Smooth muscle cell (in vitro differentiated cells): ENCODE data around the gene CBFA2T3. TPM values are rescaled to one million over a fixed set of nuclear protein-coding genes. Genes with fewer than 3 reads are reported as not detected.

ENCODE experiments used
- DNase-seq: peaks from one replicate; lab custom pipeline; 2025; ENCODE audit not compliant: unreplicated experiment; lab: John Stamatoyannopoulos, UW
- H2AFZ ChIP-seq: fragments of 200-600 bp; sonication (generic); 2 replicates; pipeline ENCODE4 v1.6.0; 2016; ENCODE audit warnings: antibody characterized with exemption, low read depth, mild to moderate bottlenecking
- H3F3A ChIP-seq: fragments of 200-600 bp; sonication (generic); 2 replicates; pipeline ENCODE4 v1.6.0; 2017; ENCODE audit warnings: antibody characterized with exemption, low read depth
- H3K27ac ChIP-seq: fragments of 200-600 bp; sonication (generic); 2 replicates; pipeline ENCODE4 v1.5.1; 2016; ENCODE audit warnings: low read depth, mild to moderate bottlenecking
- H3K27me3 ChIP-seq: fragments of 200-600 bp; sonication (generic); 2 replicates; pipeline ENCODE4 v1.6.1; 2016; ENCODE audit warnings: low read depth, mild to moderate bottlenecking
- H3K36me3 ChIP-seq: fragments of 200-600 bp; sonication (generic); 2 replicates; pipeline ENCODE4 v1.5.1; 2016; ENCODE audit warnings: low read depth
- H3K4me1 ChIP-seq: fragments of 200-600 bp; sonication (generic); 2 replicates; pipeline ENCODE4 v1.5.1; 2016; ENCODE audit warnings: low read depth
- H3K4me2 ChIP-seq: fragments of 200-600 bp; sonication (generic); 2 replicates; pipeline ENCODE4 v1.6.0; 2016; ENCODE audit warnings: mild to moderate bottlenecking
- H3K4me3 ChIP-seq: fragments of 200-600 bp; sonication (generic); 2 replicates; pipeline ENCODE4 v1.5.1; 2016; ENCODE audit warnings: mild to moderate bottlenecking
- H3K79me2 ChIP-seq: fragments of 200-600 bp; sonication (generic); 2 replicates; pipeline ENCODE4 v1.6.0; 2016; ENCODE audit warnings: low read depth, mild to moderate bottlenecking
- H3K9ac ChIP-seq: fragments of 200-600 bp; sonication (generic); 2 replicates; pipeline ENCODE4 v1.6.0; 2016; ENCODE audit warnings: low read depth
- H3K9me3 ChIP-seq: fragments of 200-600 bp; sonication (generic); replicated peaks from 2 replicates; pipeline ENCODE4 v1.5.1; 2016; ENCODE audit warnings: low read depth
- H4K20me1 ChIP-seq: fragments of 200-600 bp; sonication (generic); 2 replicates; pipeline ENCODE4 v1.6.0; 2016; ENCODE audit warnings: low read depth
- CTCF ChIP-seq: fragments of 200-600 bp; sonication (generic); IDR thresholded peaks from 2 replicates; pipeline ENCODE4 v1.5.1; 2017; ENCODE audit warnings: borderline replicate concordance, mild to moderate bottlenecking, antibody characterized with exemption; ENCODE audit not compliant: insufficient read depth, poor library complexity, severe bottlenecking
- WGBS: methylation state at CpG from one replicate; pipeline ENCODE4 v1.1.7; 2016; ENCODE audit warnings: low lambda C conversion rate; 5-methylcytosine and 5-hydroxymethylcytosine counted together
- polyA plus RNA-seq: library from polyadenylated mRNA; unstranded; fragments of >200 nt; fragmentation: Nextera tagmentation; extraction: Ambion mirVana; gene quantifications from 2 replicates; pipeline ENCODE4 v1.2.1, GENCODE V29; 2016
- total RNA-seq: library from RNA; depleted of rRNA; stranded (reverse); fragments of >200 nt; gene quantifications from 2 replicates; pipeline ENCODE4 v1.2.3, GENCODE V29; 2014

CBFA2T3 gene
- total and polyA plus RNA-seq, 2 experiments from 2014 or later: 0.25 TPM; not detected in 1

DNA sequence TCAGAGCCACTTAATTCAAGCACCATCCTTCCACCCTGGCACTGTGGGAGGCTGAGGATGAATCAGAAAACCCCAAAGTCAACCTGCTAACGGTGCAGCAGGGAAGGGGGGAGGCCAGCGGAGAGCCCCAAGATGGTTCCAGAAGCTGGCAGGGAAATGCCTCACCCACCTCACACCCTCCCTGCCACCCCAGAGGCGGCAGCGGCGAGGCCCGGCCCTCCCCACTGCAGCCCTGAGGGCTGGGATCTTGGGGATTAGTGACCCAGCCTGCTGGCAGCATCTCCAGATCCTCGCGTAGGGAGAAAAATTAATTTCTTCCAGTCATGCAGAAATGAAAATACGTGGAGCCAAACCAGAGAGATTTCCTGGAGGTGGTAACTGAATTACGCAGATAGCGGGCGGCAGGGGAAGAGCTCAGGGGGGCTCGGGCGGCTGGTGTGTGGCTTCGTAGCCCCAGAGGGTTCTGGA lies 38.2 kb downstream of the CBFA2T3 start:
- Histone ChIP-seq H3F3A (no peaks in the 10 kb centered on the region), H3K4me1 (no peaks in the 10 kb centered on the region), H3K27me3 (peaks cover 44% of the 10 kb centered on the region), H2AFZ (no peak overlapping the region), H4K20me1 (no peaks in the 10 kb centered on the region), H3K9ac (no peak overlapping the region), H3K36me3 (no peaks in the 10 kb centered on the region), H3K4me2 (no peak overlapping the region), H3K27ac (no peak overlapping the region), H3K4me3 (no peak overlapping the region), H3K79me2 (no peaks in the 10 kb centered on the region), H3K9me3 (no peaks in the 10 kb centered on the region)
- DNase-seq: no peak
- no peak for TF ChIP-seq CTCF
- 84% methylated on average over 15 of the region's 15 CpGs for WGBS

- H3K27me3 ChIP-seq: peaks cover 42% of the 10 kb centered on the region
- H3K9me3 ChIP-seq: no peaks in the 10 kb centered on the region
- DNase-seq: no peak
- no peak overlapping the region for H3K4me2 ChIP-seq
- TF ChIP-seq CTCF: no peak
- no peak overlapping the region for H2AFZ ChIP-seq
- no peaks in the 10 kb centered on the region for H4K20me1 ChIP-seq
- no peak overlapping the region for H3K27ac ChIP-seq
- no peaks in the 10 kb centered on the region for H3K4me1 ChIP-seq
- WGBS: 81% methylated on average over 26 of the region's 32 CpGs
- H3K9ac ChIP-seq: no peak overlapping the region
- H3K4me3 ChIP-seq: no peak overlapping the region
- no peaks in the 10 kb centered on the region for H3K79me2 ChIP-seq
- no peaks in the 10 kb centered on the region for H3F3A ChIP-seq
- no peaks in the 10 kb centered on the region for H3K36me3 ChIP-seq
Observed at GRCh38 chr16:88938119-88938776, 38.8 kb downstream of the CBFA2T3 start.

GRCh38 chr16:88937206-88937621 lies 39.8 kb downstream of the CBFA2T3 start:
- WGBS: 91% methylated on average over 18 of the region's 19 CpGs
- DNase-seq: no peak
- Histone ChIP-seq H3K9me3 (no peaks in the 10 kb centered on the region), H3K4me1 (no peaks in the 10 kb centered on the region), H2AFZ (no peak overlapping the region), H3K9ac (no peak overlapping the region), H3K4me3 (no peak overlapping the region), H3K36me3 (no peaks in the 10 kb centered on the region), H4K20me1 (no peaks in the 10 kb centered on the region), H3K27ac (no peak overlapping the region), H3K4me2 (no peak overlapping the region), H3F3A (no peaks in the 10 kb centered on the region), H3K27me3 (peaks cover 32% of the 10 kb centered on the region), H3K79me2 (no peaks in the 10 kb centered on the region)
- no peak for TF ChIP-seq CTCF

DNA sequence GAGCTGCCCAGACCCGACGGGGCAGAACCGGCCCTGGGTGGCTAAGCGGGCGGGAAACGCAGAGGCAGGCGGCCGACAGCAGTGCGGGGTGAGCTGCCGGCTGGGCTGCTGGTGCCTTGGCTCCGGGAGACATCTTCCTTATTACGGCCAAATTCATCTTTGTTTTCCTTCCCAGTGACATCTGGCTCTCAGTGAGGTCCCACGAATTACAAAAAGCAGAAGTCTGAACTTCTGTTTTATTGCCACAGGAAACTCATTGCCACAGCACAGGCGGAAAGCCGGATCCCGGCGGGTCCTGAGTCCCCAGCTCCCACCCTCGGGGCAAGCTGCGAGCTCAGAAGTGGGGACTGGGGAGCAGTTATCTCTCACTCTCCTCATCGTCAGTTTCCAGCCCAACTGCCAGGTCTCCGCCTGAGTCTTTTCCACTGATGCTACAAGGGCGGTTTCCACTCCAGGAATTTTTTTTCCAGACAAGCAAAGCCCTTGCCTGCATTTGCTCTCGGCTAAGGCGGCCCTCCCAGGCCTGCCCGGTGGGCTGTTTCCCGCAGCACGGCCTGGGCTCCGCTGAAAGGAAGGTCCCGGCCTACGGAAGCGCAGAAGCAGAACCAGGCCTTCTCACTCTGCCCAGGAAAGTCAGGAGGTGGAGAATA lies 40.3 kb downstream of the CBFA2T3 start:
- Histone ChIP-seq H2AFZ (no peak overlapping the region), H3K27me3 (peaks cover 27% of the 10 kb centered on the region), H3K4me2 (no peak overlapping the region), H3K79me2 (no peaks in the 10 kb centered on the region), H3K4me1 (no peaks in the 10 kb centered on the region), H3K27ac (no peak overlapping the region), H3K4me3 (no peak overlapping the region), H3F3A (no peaks in the 10 kb centered on the region), H3K36me3 (no peaks in the 10 kb centered on the region), H4K20me1 (no peaks in the 10 kb centered on the region), H3K9ac (no peak overlapping the region), H3K9me3 (no peaks in the 10 kb centered on the region)
- TF ChIP-seq CTCF: no peak
- 87% methylated on average over 31 of the region's 31 CpGs for WGBS
- DNase-seq: no peak
